ENCODE results near the gene MND1. TPM values are rescaled to one million over a fixed set of nuclear protein-coding genes. Genes with fewer than 3 reads are reported as not detected.
"Not testable (repeated sequence)": the region's sequence is repeated elsewhere in the genome, so short reads cannot be mapped to it uniquely, and the experiment has no call there.

MND1 gene
- total RNA-seq, 1 donor from 2014 or later, result 2.4 TPM

DNA sequence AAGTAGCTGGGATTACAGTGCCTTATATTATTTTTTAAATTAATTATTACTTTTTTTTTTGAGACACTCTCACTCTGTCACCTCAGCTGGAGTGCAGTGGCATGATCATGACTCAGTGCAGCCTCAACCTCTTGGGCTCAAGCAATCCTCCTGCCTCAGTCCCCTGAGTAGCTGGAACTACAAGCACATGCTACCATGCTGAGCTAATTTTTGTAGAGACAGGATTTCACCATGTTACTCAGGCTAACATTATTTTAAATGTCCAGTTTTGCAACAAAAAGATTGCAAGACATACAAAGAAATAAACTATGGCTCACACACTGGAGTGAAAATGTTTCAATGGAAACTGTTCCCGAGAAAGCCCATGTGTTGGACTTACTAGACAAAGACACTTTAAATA lies 59.2 kb downstream of the MND1 start:
- no peak for DNase-seq (ENCODE audit: low read depth)

DNA sequence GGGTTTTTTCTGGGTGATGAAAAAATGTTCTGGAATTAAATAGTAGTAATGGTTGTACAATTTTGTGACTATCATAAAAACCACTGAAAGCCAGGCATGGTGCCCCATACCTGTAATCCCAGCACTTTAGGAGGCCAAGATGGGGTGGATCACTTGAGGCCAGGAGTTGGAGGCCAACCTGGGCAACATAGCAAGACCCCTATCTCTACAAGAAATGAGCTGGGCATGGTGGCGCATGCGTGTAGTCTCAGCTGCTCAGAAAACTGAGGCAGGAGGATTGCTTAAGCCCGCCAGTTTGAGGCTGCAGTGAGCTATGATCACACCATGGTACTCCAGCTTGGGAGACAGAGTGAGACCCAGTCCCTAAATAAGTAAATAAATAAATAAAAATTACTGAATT lies 63.4 kb downstream of the MND1 start:
- no peak for DNase-seq (ENCODE audit: low read depth)

- DNase-seq (ENCODE audit: low read depth), result no peak
Measured at GRCh38 chr4:153408932-153409331, 64.4 kb downstream of the MND1 start.

- no peak for DNase-seq (ENCODE audit: low read depth)
Measured at GRCh38 chr4:153409412-153409811, 64.9 kb downstream of the MND1 start.

- no peak for DNase-seq (ENCODE audit: low read depth)
Measured at GRCh38 chr4:153409924-153410501, 65.5 kb downstream of the MND1 start.

- DNase-seq (ENCODE audit: low read depth), result no peak
Measured at GRCh38 chr4:153413842-153414241, 69.4 kb downstream of the MND1 start.

GRCh38 chr4:153416456-153416855 lies 72.0 kb downstream of the MND1 start:
- DNase-seq (ENCODE audit: low read depth), result not testable (repeated sequence)

GRCh38 chr4:153418121-153418520 lies 73.6 kb downstream of the MND1 start:
- DNase-seq (ENCODE audit: low read depth), result no peak

GRCh38 chr4:153418558-153418957 lies 74.1 kb downstream of the MND1 start:
- no peak for DNase-seq (ENCODE audit: low read depth)

DNA sequence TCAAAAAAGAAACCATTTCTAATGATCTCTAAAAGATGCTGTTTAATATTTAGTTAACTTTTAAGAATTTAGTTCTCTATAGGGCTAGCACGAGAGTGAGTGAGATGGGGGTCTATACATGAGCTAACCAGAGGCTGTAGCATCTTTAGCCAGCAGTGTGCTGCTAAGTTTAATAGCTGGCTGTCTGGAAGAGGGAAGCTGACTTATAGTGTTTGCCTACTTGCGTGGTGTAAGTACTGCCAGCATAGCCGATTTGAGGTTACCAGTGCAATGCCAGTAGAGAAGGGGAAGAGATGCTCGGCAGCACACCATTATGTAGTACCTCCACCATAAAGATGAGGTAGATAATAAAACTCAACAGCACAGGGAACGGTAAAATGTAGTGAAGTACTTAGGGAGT lies 74.5 kb downstream of the MND1 start:
- DNase-seq (ENCODE audit: low read depth), result no peak

DNA sequence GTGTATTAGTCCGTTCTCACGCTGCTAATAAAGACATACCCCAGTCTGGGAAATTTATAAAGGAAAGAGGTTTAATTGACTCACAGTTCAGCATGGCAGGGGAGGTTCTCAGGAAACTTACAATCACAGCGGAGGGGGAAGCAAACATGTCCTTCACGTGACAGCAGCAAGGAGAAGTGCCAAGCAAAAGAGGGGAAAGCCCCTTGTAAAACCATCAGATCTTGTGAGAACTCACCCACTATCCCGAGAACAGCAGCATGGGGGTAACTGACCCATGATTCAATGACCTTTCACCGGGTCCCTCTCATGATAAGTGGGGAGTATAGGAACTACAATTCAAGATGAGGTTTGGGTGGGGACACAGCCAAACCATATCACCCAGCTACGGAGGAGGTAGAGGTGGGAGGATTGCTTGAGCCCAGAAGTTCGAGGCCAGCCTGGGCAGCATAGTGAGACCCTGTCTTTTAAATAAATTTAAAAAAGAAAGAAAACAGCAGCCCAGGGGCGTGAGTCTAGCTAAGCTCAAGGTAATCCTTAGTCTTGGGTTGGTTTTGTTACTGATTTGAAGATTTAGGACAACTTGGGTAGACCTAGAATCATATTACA lies 75.3 kb downstream of the MND1 start:
- DNase-seq (ENCODE audit: low read depth), result no peak

DNA sequence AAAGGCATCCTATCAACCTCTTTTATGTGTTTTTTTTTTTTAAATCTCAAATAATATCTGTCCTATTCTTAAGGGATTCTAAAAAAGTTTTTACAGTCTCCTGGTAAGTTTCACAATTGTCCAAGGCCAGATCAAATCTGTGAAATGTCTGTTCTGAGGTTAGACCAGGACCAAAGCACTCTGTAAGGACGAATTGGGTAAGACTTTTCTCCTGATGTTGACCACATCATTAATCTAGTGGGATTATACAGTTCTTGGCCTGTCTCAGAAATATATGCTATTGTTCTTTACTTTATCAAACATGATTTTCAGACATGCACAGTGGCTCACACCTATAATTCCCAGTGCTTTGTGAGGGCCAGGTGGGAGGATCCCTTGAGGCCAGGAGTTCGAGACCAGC lies 75.9 kb downstream of the MND1 start:
- no peak for DNase-seq (ENCODE audit: low read depth)

DNA sequence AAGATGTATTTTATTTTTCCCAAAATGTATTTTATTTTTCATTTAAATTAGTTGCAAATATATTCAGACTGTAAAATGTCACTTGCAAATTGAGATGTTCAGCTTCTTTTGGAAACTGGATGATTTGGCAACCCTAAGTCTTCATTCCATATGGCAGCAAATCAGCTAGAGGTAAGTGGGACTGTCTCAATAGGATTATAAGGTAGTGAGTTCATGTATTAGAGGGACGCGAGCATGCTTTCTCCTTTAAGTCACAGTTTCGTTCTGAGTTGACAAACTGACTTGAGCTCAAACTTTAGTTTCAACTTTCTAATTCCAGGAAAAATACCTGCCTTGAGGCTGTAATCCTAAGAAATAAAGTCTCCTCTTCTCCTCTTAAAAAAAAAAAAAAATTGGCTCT lies 77.5 kb downstream of the MND1 start:
- no peak for DNase-seq (ENCODE audit: low read depth)

GRCh38 chr4:153426207-153426885 lies 81.9 kb downstream of the MND1 start:
- DNase-seq (ENCODE audit: low read depth), result no peak

- DNase-seq (ENCODE audit: low read depth), result peak; percentile 29
Measured at GRCh38 chr4:153427363-153428071, 83.0 kb downstream of the MND1 start.

DNA sequence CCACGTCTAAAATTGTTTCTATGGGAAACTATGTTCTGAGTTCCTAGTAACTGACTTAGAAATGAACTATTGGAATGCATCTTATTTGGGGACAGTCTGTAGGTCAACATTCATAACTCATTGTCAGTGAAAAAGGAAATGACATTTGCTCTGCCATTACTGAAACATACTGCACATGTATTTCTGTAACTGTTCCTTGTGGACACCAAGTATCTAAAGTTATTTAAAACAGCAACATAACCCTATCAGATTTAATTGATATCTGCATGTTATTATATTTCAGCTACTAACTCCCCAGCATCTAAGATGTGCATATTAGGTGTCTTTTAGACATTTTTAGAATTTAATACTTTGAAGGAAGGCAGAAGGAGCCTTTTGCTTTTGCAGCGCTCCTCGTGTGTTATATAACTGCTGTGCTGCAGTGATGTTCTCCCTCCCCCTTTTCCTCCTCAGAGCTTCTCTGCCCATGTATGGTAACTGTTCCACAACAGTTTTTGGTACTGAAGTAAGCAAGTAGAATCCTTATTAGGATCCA lies 84.5 kb downstream of the MND1 start:
- no peak for DNase-seq (ENCODE audit: low read depth)

DNA sequence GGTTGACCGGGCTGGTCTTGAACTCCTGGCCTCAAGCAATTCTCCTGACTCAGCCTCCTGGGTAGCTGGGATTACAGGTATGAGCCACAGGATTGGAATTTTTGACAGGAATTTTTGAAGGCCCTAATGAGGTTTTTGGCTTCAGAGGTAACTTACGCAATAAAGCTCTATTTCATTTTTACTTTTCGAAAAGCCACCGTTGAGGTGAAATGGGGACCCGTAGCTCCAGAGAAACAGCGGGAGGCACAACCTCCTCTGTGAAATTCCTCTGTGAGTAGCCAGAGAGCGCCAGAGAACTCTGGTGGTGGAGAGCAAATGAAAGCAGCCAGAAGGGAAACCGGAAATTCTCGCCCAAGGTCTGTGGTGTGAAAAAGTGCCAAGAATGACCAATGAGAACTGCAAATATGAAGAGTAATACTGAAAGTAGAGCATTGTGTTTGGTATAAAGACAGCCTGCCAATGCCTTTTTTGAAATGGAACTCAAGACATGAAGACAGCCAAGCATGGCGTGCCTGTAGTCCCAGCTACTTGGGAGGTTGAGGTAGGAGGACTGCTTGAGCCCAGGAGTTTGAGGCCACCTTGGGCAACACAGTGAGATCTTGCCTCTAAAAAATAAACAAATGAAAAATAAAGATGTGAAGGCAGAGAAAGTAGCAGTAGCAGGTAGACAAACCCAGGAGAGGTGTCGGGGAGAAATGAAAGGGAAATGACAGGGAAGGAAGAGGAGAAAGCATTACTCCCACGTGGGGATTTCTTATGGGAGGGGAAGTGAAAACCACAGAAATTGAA lies 88.7 kb downstream of the MND1 start:
- DNase-seq (ENCODE audit: low read depth), result peak; percentile 44

DNA sequence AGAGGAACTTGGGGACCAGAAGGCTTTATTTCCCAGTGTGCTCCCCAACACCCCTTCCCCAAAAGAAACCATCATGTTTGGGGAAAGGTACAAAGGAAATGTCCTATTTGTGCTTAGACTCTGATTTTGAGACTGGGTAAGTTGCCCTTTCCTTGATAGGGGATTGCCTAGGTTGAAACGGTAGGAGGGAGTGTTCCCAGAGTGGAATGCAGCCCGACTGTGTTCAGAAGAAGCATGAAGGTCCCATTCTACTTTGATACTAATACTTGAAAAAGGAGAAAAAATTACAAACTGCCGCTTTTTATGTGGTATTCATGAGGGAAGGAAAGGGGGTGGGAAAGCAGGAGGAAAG lies 89.2 kb downstream of the MND1 start:
- DNase-seq (ENCODE audit: low read depth), result no peak

GRCh38 chr4:153434190-153434589 lies 89.7 kb downstream of the MND1 start:
- no peak for DNase-seq (ENCODE audit: low read depth)

- DNase-seq (ENCODE audit: low read depth), result no peak
Measured at GRCh38 chr4:153438916-153439756, 94.6 kb downstream of the MND1 start.

DNA sequence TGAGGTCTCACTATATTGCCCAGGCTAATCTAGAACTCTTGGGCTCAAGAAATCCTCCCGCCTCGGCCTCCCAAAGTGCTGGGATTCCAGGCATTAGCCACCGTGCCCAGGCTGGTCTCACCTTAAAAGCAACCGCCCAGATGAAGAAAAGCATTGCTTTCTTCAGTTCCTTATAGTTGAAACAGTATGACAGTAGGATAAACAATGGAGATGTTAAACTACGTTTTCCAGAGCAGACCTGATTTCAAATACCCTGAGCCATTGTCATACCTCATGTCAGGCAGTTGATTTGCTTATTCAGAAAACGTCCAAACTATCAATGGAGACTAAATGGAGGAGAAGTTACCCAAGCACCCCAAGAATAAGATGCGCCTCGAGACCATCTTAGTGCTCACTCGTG lies 95.3 kb downstream of the MND1 start:
- no peak for DNase-seq (ENCODE audit: low read depth)

Data from renal cortical epithelial cell (primary cell).